ENCODE results near the gene SYT7. TPM values are rescaled to one million over a fixed set of nuclear protein-coding genes. Genes with fewer than 3 reads are reported as not detected.

Gene SYT7
- total and polyA plus RNA-seq, 3 donors from 2014 or later: 5.9 to 9.0 (median 8.7) TPM

GRCh38 chr11:61477126-61477525 is 103.8 kb downstream of the SYT7 start:
- TF ChIP-seq CTCF (IDR thresholded peaks at IDR 0.05): no peak
- TF ChIP-seq POLR2A (IDR thresholded peaks at IDR 0.05): no peak
- H3K36me3 ChIP-seq (ENCODE audit: low read depth, missing control alignments): no peaks in the 10 kb centered on the region
- H3K27me3 ChIP-seq: no peaks in the 10 kb centered on the region
- intact Hi-C loops (cut with DNase I; ENCODE audit: low total_unique reads): no loop called here
- H3K4me1 ChIP-seq: peaks cover 23% of the 10 kb centered on the region
- H3K9me3 ChIP-seq: no peaks in the 10 kb centered on the region
- peak overlapping the region in 1 of 2 donors; percentile 29 for H3K27ac ChIP-seq
- H3K4me3 ChIP-seq: no peak overlapping the region
- peak; percentile 44 for DNase-seq
- WGBS, 2 donors: 25 to 27% methylated on average over 8 of the region's 8 CpGs

- no peak for DNase-seq
- Histone ChIP-seq H3K4me1 (peaks cover 26% of the 10 kb centered on the region), H3K27ac (no peak overlapping the region), H3K36me3 (ENCODE audit: low read depth, missing control alignments) (no peaks in the 10 kb centered on the region), H3K9me3 (no peaks in the 10 kb centered on the region), H3K4me3 (no peak overlapping the region), H3K27me3 (no peaks in the 10 kb centered on the region)
- intact Hi-C loops (cut with DNase I; ENCODE audit: low total_unique reads): no loop called here
- no peak for TF ChIP-seq POLR2A (IDR thresholded peaks at IDR 0.05)
- TF ChIP-seq CTCF (IDR thresholded peaks at IDR 0.05): no peak
- 85 to 100% methylated on average over 2 to 3 of the region's 3 CpGs for WGBS, 2 donors
Observed at GRCh38 chr11:61476371-61476770, 104.5 kb downstream of the SYT7 start.

GRCh38 chr11:61475433-61475832 is 105.4 kb downstream of the SYT7 start:
- no peak overlapping the region for H3K27ac ChIP-seq
- intact Hi-C loops (cut with DNase I; ENCODE audit: low total_unique reads): no loop called here

GRCh38 chr11:61474013-61474643 is 106.7 kb downstream of the SYT7 start:
- 79 to 84% methylated on average over 6 of the region's 6 CpGs for WGBS, 2 donors
- intact Hi-C loops (cut with DNase I; ENCODE audit: low total_unique reads): no loop called here
- DNase-seq: no peak
- Histone ChIP-seq H3K4me3 (no peak overlapping the region), H3K27me3 (no peaks in the 10 kb centered on the region), H3K4me1 (peaks cover 26% of the 10 kb centered on the region), H3K27ac (no peak overlapping the region), H3K9me3 (no peaks in the 10 kb centered on the region), H3K36me3 (ENCODE audit: low read depth, missing control alignments) (no peaks in the 10 kb centered on the region)
- TF ChIP-seq CTCF (IDR thresholded peaks at IDR 0.05) (no peak), POLR2A (IDR thresholded peaks at IDR 0.05) (no peak)

More at GRCh38 chr11:61475433-61475832, 105.4 kb downstream of the SYT7 start:
- H3K4me3 ChIP-seq: no peak overlapping the region
- 87 to 92% methylated on average over 1 of the region's 1 CpG for WGBS, 2 donors
- H3K36me3 ChIP-seq (ENCODE audit: low read depth, missing control alignments): no peaks in the 10 kb centered on the region
- H3K27me3 ChIP-seq: no peaks in the 10 kb centered on the region
- no peak for TF ChIP-seq CTCF (IDR thresholded peaks at IDR 0.05)
- no peak for TF ChIP-seq POLR2A (IDR thresholded peaks at IDR 0.05)
- peaks cover 26% of the 10 kb centered on the region for H3K4me1 ChIP-seq
- no peaks in the 10 kb centered on the region for H3K9me3 ChIP-seq
- DNase-seq: no peak

All from testis (tissue), 3 donors.